GM10847 (cell line): ENCODE measurements around the gene ZFAND3.

ENCODE experiments used
- POLR2A ChIP-seq: IDR thresholded peaks from 2 replicates; pipeline ENCODE4 v1.6.1; 2011; ENCODE audit not compliant: insufficient read length; ENCODE audit errors: extremely low read depth

Gene ZFAND3

DNA sequence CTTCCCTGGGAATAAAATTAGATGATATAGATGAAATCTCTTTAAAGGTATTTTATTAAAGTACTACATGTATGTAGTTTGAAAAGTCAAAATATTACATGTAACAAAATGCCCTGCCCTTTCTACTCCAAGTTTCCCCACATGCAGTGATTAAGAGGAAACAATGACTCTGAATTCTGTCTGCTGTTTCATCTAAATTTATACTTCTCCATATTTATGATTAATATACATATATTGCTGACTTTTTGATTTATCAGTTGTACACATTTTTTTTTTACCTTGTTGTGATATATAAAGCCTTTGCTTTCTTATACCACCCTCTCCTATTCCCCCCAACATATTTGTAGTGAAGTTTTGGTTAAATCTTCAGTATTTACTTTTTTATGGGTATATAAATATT lies 127.9 kb downstream of the ZFAND3 start:
- no peak for TF ChIP-seq POLR2A

GRCh38 chr6:37952027-37952426 lies 132.5 kb downstream of the ZFAND3 start:
- TF ChIP-seq POLR2A: no peak

DNA sequence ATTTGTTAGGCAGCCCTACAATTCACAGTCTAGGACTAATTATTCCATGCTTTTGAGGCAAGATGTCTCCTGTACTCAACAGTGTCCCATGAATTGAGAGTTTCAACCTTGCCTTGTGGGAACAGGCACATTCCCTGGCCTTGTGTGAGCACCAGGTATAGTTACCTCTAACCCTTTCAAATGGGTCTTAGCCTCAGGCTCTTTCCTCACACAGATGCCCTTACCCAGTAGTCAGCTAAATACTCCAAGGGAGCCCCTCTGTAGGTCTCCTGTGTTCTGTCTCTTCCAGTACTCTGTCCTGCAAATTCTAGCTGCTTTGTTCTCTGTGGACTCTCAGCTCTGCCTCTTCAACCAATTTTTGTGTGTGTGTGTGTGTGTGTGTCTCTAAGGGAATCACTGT lies 135.3 kb downstream of the ZFAND3 start:
- no peak for TF ChIP-seq POLR2A

- TF ChIP-seq POLR2A: no peak
These were observed 137.3 kb downstream of the ZFAND3 start for GRCh38 chr6:37956711-37957275.

DNA sequence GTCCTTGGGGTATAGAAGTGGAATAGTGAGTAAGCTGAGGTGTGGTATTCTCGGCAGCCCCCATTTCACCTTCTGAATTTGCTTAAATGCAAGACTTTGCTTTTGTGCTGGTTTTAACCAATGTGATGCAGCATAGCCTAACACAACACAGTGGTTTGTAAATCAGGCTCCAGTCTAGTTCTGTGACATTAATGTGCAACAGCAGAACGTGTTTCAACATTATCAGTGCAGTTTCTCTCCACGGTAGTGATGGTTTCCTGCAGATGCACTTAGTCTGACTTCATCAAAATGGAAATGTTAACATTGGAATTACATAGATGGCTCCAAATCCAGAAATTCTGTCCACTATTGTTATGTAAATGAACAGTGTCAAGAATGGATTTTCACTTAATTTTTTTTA lies 139.5 kb downstream of the ZFAND3 start:
- TF ChIP-seq POLR2A: no peak

GRCh38 chr6:37960139-37960935 lies 140.8 kb downstream of the ZFAND3 start:
- no peak for TF ChIP-seq POLR2A

DNA sequence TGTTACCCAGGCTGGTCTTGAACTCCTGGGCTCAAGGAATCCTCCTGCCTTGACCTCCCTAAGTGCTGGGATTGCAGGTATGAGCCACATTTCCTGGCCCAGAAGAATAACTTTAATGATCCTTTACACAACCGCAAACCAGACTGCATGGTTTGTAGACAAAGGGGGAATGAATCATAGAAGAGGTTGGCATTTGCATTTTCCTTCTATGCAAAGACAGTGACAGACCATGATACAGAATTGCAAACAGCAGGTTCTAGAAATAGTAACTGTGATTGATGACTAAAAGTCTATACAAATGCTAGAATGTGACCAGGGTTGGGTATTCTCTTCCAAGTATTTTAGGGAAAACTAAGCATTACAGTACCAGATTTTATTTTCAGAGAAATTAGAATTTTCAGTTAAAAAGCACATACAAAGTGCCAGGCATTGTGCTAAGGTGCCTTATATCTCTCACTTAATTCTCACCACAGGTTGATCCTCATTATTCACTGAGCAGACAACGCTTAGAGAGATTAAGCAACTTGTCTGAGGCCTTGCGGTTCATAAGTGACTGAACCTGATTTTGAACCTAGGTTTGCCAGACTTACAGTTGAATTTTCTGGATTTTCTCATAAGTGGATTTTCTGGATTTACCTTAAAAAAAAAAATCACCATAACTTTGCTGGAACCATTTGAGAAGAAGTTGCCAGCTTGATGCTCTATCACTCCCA lies 146.6 kb downstream of the ZFAND3 start:
- TF ChIP-seq POLR2A: no peak

DNA sequence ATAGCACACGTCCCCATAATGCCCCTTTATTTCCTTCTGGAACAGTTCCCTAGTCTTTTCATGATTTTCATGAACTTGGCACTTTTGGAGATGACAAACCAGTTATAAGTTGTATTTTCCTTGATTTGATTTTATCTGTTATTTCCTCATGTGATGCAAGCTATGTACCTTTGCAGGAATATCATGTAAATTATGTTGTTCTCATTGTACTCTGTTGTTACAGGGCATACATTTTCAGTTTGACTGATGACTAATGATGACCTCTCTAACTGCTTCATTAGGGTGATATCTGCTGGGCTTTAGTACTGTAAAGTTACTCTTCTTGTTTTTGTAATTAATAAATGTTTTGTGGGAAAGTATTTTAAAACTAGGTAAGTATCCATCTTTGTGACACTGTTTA lies 147.3 kb downstream of the ZFAND3 start:
- TF ChIP-seq POLR2A: no peak

GRCh38 chr6:37967651-37968050 lies 148.1 kb downstream of the ZFAND3 start:
- TF ChIP-seq POLR2A: no peak

DNA sequence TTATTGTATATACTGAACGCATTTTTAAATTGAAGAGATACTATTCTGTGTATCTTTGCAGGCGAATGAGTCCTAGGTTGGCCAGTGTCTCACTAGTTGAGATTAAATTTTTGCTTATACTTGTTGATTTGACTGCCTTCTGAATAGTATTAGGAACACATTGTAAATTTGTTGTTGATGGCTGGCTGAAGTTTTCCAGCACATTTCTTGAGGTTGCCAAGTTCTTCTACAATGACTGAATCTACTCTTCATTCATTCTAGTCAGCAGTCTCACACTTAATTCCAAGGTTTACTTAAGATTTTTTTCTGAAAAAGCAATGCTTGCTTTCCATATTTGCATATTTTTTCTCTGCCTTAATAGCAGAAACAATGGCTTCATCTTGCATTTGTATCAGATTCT lies 151.7 kb downstream of the ZFAND3 start:
- TF ChIP-seq POLR2A: no peak

DNA sequence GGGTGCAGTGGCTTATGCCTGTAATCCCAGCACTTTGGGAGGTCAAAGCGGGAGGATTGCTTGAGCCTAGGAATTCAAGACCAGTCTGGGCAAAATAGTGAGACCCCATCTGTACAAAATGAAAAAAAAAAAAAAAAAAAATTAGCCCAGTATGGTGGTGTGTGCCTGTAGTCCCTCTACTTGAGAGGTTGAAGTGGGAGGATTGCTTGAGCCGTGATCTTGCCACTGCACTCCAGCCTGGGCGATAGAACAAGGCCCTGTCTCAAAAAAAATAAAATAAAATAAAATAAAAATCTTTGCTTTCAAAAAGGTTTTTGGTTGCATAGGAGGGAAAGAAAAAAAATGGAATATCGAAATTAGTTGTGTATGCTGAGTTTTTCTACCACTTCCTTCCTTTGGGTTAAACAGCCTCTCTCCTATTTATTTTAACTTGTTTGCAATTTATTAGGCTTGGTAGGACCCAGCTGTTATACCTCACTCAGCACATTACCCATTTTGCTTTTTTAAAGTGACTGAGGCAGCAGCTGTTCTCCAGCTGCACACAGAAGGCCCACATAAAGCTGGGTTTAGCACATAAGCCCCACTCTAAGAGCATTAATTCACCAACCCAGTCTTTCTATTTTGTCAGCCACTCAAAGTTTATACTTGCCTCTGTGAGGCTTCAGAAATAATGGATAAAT lies 152.3 kb downstream of the ZFAND3 start:
- no peak for TF ChIP-seq POLR2A

DNA sequence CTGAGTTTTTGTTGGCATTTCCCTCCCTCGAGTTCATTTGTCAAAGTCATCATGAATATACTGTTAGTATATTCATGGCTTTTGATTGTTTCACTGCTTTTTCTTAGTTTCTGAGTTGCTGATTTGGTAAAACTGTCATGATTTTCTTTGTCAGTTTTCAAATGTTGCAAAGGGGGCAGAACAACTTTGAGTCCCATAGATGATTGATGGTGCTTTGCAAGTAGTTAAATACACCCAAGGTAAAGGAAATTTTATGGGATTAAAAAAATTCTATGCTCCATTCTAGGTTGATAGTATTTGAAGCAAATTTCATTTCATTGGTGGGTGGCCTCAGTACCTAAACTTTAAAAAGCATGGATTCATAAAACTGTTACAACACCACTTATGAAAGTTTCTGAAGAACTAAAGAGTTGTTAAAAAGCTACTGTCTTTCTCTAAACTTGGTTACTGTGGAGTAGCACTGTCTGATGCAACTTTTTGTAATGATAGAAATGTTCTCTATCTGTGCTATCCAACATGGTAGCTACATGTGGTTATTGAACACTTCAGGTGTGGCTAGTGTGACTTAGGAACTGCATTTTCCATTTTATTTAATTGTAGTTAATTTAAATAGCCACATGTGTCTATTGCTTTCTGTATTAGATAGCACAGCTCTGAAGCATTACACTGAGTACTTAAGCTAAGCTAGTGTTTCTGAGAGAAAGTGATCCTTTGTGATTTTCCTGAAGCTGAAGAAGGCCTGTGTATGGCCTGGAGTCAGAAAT lies 153.6 kb downstream of the ZFAND3 start:
- TF ChIP-seq POLR2A: no peak

- TF ChIP-seq POLR2A: no peak
These were observed 154.9 kb downstream of the ZFAND3 start for GRCh38 chr6:37974381-37974780.

DNA sequence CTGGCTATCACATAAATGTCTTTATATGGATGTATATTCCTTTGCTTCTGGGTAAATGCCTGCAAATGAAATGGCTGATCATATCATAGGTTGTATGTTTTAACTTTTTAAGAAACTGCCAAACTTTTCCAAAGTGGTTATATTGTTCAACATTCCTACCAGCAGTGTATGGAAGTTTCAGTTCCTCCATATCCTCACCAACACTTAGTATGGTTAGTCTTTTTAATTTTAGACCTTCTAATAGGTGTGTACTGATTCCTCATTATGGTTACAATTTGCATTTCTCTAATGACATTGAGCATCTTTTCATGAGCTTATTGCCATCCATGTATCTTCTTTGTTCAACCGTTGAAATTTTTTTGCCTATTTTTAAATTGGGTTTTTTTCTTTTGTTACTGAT lies 155.4 kb downstream of the ZFAND3 start:
- TF ChIP-seq POLR2A: no peak

- no peak for TF ChIP-seq POLR2A
These were observed 158.2 kb downstream of the ZFAND3 start for GRCh38 chr6:37977715-37978114.

DNA sequence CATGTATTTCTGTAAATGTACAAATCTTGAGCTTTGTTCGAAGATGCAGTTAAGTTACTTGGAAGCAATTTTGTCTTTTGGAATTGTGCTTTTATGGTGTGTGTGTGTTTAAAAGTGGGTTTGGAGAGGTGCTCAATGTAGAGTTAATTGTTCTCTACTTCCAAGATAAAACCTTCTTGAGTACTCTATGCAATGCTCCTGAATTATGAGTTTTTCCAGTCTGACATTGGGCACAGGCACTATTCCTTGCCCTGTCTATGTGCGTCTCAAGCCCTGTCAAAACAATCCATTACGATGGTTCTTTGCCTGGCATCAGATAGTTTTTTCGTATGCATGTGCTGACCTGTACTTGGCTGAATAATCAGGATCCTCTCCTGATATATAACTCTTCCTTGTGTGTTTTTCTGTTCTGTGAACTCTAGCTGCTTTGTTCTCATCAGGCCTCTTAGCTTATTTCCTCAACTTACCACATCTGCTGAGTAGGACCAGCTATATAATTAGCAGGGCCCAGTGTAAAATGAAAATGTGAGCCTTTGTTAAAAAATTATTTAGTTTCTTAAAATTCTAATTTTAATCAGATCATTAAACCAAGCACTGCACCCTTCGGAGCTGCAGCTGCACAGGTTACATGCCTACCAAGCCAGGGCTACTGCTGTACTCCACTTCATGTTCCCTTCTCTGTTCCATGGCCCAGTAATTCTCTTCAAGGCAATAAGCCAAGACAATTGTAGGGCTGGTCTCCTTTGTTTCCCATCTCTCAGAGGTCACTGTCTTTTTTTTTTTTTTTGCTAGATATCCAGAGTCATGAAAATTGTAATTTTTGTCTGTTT lies 160.1 kb downstream of the ZFAND3 start:
- TF ChIP-seq POLR2A: no peak
